ENCODE data around the gene PPP4R4.
"Not testable (repeated sequence)": the region's sequence is repeated elsewhere in the genome, so short reads cannot be mapped to it uniquely, and the experiment has no call there.

PPP4R4 gene

GRCh38 chr14:94292872-94293577 is 118.9 kb downstream of the PPP4R4 start, which contains the start of gene SERPINA10:
TSS of gene SERPINA10 (minus strand) at chr14:94293268. CDS start at chr14:94290593, 2,675 bp downstream.
- Histone ChIP-seq H3K36me3 (ENCODE audit: control insufficient read depth, insufficient read depth, low read length) (no peaks in the 10 kb centered on the region), H3K27ac (ENCODE audit: low read depth, low read length) (no peak within 1 kb of the TSS), H3K9ac (ENCODE audit: low read length) (no peak within 1 kb of the TSS), H3K4me1 (ENCODE audit: control insufficient read depth, insufficient read depth, low read length) (no peaks in the 10 kb centered on the region), H3K4me3 (ENCODE audit: low read length) (no peak within 1 kb of the TSS), H3K27me3 (ENCODE audit: control insufficient read depth, insufficient read depth, low read length) (no peaks in the 10 kb centered on the region)

DNA sequence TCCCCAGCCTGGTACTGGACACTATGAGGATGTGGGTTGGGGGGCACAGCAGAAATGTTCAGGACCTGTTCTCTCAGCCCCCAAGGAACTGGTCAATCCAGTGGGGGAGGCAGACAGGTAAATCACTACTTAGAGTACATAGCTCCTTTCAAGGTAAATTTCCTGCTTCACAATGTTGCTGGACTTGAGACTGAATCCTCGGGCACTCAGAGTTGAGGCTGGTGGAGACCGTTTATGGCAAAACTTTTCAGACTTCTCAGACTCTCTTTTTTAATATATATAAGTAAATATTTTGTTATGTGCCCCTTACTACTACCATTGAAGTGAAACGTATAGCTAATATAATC is 119.4 kb downstream of the PPP4R4 start:
- H3K36me3 ChIP-seq (ENCODE audit: control insufficient read depth, insufficient read depth, low read length), result no peaks in the 10 kb centered on the region
- H3K4me1 ChIP-seq (ENCODE audit: control insufficient read depth, insufficient read depth, low read length), result no peaks in the 10 kb centered on the region
- no peaks in the 10 kb centered on the region for H3K27me3 ChIP-seq (ENCODE audit: control insufficient read depth, insufficient read depth, low read length)
- no peak overlapping the region for H3K9ac ChIP-seq (ENCODE audit: low read length)
- no peak overlapping the region for H3K4me3 ChIP-seq (ENCODE audit: low read length)
- no peak overlapping the region for H3K27ac ChIP-seq (ENCODE audit: low read depth, low read length)

- no peak overlapping the region for H3K4me3 ChIP-seq (ENCODE audit: low read length)
- no peaks in the 10 kb centered on the region for H3K27me3 ChIP-seq (ENCODE audit: control insufficient read depth, insufficient read depth, low read length)
- no peaks in the 10 kb centered on the region for H3K4me1 ChIP-seq (ENCODE audit: control insufficient read depth, insufficient read depth, low read length)
- no peak overlapping the region for H3K27ac ChIP-seq (ENCODE audit: low read depth, low read length)
- no peaks in the 10 kb centered on the region for H3K36me3 ChIP-seq (ENCODE audit: control insufficient read depth, insufficient read depth, low read length)
- no peak overlapping the region for H3K9ac ChIP-seq (ENCODE audit: low read length)
Observed at GRCh38 chr14:94295360-94296180, 121.4 kb downstream of the PPP4R4 start.

DNA sequence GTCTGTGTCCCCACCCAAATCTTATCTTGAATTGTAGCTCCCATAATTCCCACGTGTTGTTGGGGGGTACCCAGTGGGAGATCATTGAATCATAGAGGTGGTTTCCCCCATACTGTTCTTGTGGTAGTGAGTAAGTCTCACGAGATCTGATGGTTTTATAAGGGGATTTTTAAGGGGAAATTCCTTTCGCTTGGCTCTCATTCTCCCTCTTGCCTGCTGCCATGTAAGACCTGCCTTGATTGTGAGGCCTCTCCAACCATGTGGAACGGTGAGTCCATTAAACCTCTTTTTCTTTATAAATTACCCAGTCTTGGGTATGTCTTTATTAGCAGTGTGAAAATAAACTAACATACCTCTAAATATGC is 122.0 kb downstream of the PPP4R4 start:
- H3K4me1 ChIP-seq (ENCODE audit: control insufficient read depth, insufficient read depth, low read length); H3K27ac ChIP-seq (ENCODE audit: low read depth, low read length); H3K27me3 ChIP-seq (ENCODE audit: control insufficient read depth, insufficient read depth, low read length); H3K36me3 ChIP-seq (ENCODE audit: control insufficient read depth, insufficient read depth, low read length); H3K4me3 ChIP-seq (ENCODE audit: low read length); H3K9ac ChIP-seq (ENCODE audit: low read length): not testable (repeated sequence)

DNA sequence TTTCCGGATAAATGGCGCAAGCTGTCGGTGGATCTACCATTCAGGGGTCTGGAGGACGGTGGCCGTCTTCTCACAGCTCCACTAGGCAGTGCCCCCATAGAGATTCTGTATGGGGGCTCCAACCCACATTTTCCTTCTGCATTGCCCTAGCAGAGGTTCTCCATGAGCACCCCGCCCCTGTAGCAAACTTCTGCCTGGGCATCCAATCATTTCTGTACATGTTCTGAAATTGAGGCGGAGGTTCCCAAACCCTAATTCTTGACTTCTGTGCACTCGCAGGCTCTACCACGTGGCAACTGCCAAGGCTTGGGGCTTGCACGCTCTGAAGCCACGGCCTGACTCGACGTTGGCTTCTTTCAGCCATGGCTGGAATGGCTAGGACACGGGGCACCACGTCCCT is 124.0 kb downstream of the PPP4R4 start:
- no peaks in the 10 kb centered on the region for H3K27me3 ChIP-seq (ENCODE audit: control insufficient read depth, insufficient read depth, low read length)
- no peaks in the 10 kb centered on the region for H3K36me3 ChIP-seq (ENCODE audit: control insufficient read depth, insufficient read depth, low read length)
- no peak overlapping the region for H3K9ac ChIP-seq (ENCODE audit: low read length)

DNA sequence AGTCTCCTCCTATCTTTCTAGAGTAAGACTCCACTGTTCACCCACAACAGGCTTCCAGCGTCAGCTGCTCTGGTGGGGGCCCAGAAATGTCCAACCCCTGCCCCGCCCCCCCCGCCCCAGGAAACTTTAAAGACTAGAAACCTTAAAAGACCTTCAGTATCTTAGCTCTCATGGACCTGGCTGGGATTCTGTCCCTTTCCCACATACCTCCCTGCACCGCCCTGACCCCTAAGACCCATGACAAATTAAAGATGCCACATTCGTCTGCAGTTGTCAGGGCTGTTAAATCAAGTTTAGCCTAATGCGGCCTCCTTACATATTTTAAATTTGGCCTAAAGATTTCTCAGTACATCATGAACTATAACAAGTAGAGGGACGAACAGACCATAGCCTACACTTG is 129.0 kb downstream of the PPP4R4 start:
- Histone ChIP-seq H3K9ac (ENCODE audit: low read length) (no peak overlapping the region), H3K36me3 (ENCODE audit: control insufficient read depth, insufficient read depth, low read length) (no peaks in the 10 kb centered on the region), H3K4me1 (ENCODE audit: control insufficient read depth, insufficient read depth, low read length) (no peaks in the 10 kb centered on the region), H3K4me3 (ENCODE audit: low read length) (no peak overlapping the region), H3K27ac (ENCODE audit: low read depth, low read length) (no peak overlapping the region), H3K27me3 (ENCODE audit: control insufficient read depth, insufficient read depth, low read length) (no peaks in the 10 kb centered on the region)

More for the DNA sequence above, 124.0 kb downstream of the PPP4R4 start:
- H3K4me3 ChIP-seq (ENCODE audit: low read length), result no peak overlapping the region
- H3K27ac ChIP-seq (ENCODE audit: low read depth, low read length), result no peak overlapping the region
- H3K4me1 ChIP-seq (ENCODE audit: control insufficient read depth, insufficient read depth, low read length), result no peaks in the 10 kb centered on the region

GRCh38 chr14:94304243-94304642 is 130.1 kb downstream of the PPP4R4 start:
- no peaks in the 10 kb centered on the region for H3K4me1 ChIP-seq (ENCODE audit: control insufficient read depth, insufficient read depth, low read length)
- no peak overlapping the region for H3K4me3 ChIP-seq (ENCODE audit: low read length)
- H3K9ac ChIP-seq (ENCODE audit: low read length), result no peak overlapping the region
- H3K36me3 ChIP-seq (ENCODE audit: control insufficient read depth, insufficient read depth, low read length), result no peaks in the 10 kb centered on the region
- no peaks in the 10 kb centered on the region for H3K27me3 ChIP-seq (ENCODE audit: control insufficient read depth, insufficient read depth, low read length)
- no peak overlapping the region for H3K27ac ChIP-seq (ENCODE audit: low read depth, low read length)

GRCh38 chr14:94305620-94306019 is 131.5 kb downstream of the PPP4R4 start:
- no peak overlapping the region for H3K9ac ChIP-seq (ENCODE audit: low read length)
- no peaks in the 10 kb centered on the region for H3K27me3 ChIP-seq (ENCODE audit: control insufficient read depth, insufficient read depth, low read length)
- H3K27ac ChIP-seq (ENCODE audit: low read depth, low read length), result no peak overlapping the region
- H3K4me3 ChIP-seq (ENCODE audit: low read length), result no peak overlapping the region
- no peaks in the 10 kb centered on the region for H3K4me1 ChIP-seq (ENCODE audit: control insufficient read depth, insufficient read depth, low read length)
- no peaks in the 10 kb centered on the region for H3K36me3 ChIP-seq (ENCODE audit: control insufficient read depth, insufficient read depth, low read length)

DNA sequence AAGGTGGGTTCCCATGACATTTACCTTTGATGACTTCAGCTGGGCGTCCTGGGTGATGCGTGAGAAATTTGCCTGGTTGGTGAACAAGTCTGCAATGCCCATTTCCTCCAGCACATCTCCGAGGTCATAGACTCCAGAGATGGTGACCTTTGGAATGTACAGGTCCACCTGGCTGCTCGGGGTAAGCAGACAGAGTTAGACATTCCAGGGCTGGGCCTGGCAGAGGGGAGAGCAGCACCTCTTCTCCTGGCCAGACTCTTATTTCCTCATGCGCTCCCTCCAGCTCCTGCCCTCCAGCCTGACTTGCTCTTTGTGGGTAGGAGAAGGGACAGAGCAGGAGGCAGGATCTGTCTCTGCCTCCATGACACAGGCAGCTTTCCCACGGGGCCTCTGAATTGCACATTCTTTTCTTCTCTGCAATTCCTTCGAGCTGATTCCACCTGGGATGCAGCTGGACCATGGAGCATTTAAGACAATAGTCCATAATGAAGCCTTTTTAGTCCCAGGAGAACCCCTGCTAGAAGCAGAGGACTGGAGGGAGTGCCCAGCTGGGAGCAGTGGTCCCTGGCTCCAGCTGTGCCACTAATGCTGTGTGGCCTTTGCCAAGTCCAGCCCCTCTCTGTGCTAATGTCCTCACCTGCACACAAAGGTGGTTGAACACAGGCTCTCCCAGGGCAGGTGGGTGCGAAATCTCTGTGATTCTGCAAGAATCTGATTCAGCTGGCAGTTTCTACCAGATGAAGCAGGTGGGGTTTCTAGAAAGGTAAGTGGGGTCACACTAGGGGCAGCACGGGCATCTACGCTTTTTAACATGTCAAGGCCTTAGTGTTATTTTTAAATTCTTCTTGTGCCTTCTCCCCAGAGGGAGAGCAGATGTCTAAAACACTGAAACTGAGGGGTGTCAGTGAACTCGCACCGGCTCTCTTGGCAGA is 132.2 kb downstream of the PPP4R4 start:
- no peak overlapping the region for H3K9ac ChIP-seq (ENCODE audit: low read length)
- no peak overlapping the region for H3K27ac ChIP-seq (ENCODE audit: low read depth, low read length)
- H3K27me3 ChIP-seq (ENCODE audit: control insufficient read depth, insufficient read depth, low read length), result no peaks in the 10 kb centered on the region
- H3K4me3 ChIP-seq (ENCODE audit: low read length), result no peak overlapping the region
- no peaks in the 10 kb centered on the region for H3K4me1 ChIP-seq (ENCODE audit: control insufficient read depth, insufficient read depth, low read length)
- no peaks in the 10 kb centered on the region for H3K36me3 ChIP-seq (ENCODE audit: control insufficient read depth, insufficient read depth, low read length)

DNA sequence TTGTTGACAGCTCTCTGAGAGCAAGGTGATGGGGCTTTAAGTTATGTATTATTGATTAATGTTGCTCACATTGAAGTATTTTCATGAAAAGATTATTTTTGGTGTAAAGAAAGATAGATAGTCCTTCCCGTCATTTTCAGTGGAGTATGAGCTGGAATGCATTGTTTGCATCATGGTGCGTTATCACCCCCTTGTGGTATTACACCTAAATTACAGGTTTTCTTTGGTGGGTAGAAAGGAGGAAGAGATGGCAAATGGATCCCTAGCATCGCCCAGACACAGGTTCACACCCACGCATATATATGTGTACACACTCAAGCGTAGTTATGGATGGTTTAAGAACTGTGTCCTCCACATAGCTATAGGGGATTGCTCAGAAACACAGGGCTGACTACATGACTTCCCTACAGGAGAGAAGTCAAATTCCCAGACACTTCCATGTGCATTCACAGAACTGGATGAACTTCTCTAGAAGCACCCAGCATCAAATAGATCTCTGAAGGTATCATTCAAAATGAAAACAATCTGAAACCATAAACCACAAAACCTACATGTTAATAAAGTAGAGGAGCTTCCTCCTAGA is 133.4 kb downstream of the PPP4R4 start:
- Histone ChIP-seq H3K9ac (ENCODE audit: low read length) (no peak overlapping the region), H3K36me3 (ENCODE audit: control insufficient read depth, insufficient read depth, low read length) (no peaks in the 10 kb centered on the region), H3K4me1 (ENCODE audit: control insufficient read depth, insufficient read depth, low read length) (no peaks in the 10 kb centered on the region), H3K27me3 (ENCODE audit: control insufficient read depth, insufficient read depth, low read length) (no peaks in the 10 kb centered on the region), H3K27ac (ENCODE audit: low read depth, low read length) (no peak overlapping the region), H3K4me3 (ENCODE audit: low read length) (no peak overlapping the region)

GRCh38 chr14:94309721-94310120 is 135.6 kb downstream of the PPP4R4 start:
- H3K36me3 ChIP-seq (ENCODE audit: control insufficient read depth, insufficient read depth, low read length), result no peaks in the 10 kb centered on the region
- no peaks in the 10 kb centered on the region for H3K27me3 ChIP-seq (ENCODE audit: control insufficient read depth, insufficient read depth, low read length)
- no peak overlapping the region for H3K27ac ChIP-seq (ENCODE audit: low read depth, low read length)
- H3K9ac ChIP-seq (ENCODE audit: low read length), result no peak overlapping the region
- H3K4me1 ChIP-seq (ENCODE audit: control insufficient read depth, insufficient read depth, low read length), result no peaks in the 10 kb centered on the region
- no peak overlapping the region for H3K4me3 ChIP-seq (ENCODE audit: low read length)

DNA sequence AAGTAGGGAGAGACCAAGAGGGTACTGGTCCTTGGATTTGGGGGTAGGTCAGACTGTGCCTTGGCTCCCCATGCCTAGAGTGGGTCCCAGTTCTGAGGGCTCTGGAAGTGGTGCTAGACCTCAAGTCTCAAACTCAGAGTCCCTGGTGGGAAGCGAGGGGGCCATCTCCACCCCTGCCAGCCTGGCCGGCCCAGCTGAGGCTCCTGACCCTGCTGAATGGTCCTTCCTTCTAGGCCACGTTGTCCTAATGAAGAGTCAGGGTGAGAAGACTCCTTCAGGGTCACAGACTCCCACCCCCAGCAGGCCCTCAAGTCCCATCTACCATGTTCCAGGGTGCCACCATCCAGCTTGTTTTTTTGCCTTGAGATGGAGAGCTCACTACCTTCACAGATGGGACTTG is 136.1 kb downstream of the PPP4R4 start:
- no peak overlapping the region for H3K4me3 ChIP-seq (ENCODE audit: low read length)
- no peak overlapping the region for H3K27ac ChIP-seq (ENCODE audit: low read depth, low read length)
- H3K9ac ChIP-seq (ENCODE audit: low read length), result no peak overlapping the region
- no peaks in the 10 kb centered on the region for H3K27me3 ChIP-seq (ENCODE audit: control insufficient read depth, insufficient read depth, low read length)
- H3K4me1 ChIP-seq (ENCODE audit: control insufficient read depth, insufficient read depth, low read length), result no peaks in the 10 kb centered on the region
- no peaks in the 10 kb centered on the region for H3K36me3 ChIP-seq (ENCODE audit: control insufficient read depth, insufficient read depth, low read length)
